ENCODE results near the gene GALNT11.
"Not testable (repeated sequence)": the region's sequence is repeated elsewhere in the genome, so short reads cannot be mapped to it uniquely, and the experiment has no call there.

GALNT11 gene

DNA sequence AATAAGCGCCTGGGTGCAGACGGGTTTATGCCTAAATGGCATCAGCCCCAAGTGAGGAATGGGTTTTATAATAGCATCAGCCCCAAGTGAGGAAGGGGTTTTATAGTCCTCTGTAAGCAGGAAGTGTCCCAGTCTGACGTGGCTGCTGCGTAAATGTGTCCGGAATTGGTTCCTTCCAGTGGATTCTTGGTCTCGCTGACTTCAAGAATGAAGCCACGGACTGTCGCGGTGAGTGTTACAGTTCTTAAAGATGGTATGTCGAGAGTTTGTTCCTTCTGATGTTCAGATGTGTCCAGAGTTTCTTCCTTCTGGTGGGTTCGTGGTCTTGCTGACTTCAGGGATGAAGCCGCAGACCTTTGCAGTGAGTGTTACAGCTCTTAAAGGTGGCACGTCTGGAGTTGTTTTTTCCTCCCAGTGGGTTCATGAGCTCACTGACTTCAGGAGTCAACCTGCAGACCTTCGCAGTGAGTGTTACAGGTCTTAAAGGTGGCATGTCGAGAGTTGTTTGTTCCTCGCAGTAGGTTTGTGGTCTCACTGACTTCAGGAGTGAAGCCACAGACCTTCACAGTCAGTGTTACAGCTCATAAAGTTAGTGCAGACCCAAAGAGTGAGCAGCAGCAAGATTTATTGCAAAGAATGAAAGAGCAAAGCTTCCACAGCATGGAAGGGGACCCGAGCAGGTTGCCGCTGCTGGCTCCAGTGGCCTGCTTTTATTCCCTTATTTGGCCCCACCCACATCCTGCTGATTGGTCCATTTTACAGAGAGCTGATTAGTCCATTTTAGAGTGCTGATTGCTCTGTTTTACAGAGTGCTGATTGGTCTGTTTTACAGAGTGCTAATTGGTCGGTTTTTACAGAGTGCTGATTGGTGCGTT is 2.3 kb downstream of the GALNT11 start:
- in situ Hi-C loops (cut with HindIII; ENCODE audit: low sequenced_read_pairs), result not testable (repeated sequence)

DNA sequence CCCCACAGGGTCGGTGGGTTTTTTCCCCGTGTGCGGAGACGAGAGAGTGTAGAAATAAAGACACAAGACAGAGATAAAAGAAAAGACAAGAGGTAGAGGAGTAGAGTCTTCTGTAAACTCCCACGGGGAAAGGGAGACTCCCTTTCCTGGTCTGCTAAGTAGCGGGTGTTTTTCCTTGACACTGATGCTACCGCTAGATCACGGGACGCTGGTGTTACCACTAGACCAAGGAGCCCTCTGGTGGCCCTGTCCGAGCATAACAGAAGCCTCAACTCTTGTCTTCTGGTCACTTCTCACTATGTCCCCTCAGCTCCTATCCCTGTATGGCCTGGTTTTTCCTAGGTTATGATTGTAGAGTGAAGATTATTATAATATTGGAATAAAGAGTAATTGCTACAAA is 4.6 kb downstream of the GALNT11 start:
- in situ Hi-C loops (cut with HindIII; ENCODE audit: low sequenced_read_pairs), result not testable (repeated sequence)

DNA sequence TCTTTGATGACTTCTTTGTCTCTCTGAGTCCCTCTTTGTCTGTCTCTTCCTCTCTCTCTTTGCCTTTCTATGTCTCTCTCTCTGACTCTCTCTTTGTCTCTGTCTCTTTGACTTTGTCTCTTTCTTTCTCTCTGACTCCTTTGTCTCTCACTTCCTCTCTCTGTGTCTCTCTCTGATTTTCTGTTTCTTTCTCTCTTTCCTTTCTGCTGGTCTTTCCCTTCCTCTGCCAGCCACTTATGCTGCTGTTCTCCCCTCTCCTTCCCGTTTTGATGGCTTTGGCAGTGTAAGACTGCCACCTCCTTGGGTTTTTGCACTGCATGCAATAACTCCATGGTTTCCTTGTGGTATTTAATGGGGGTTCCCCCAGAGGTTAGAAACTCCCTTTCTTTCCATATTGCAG is 5.2 kb downstream of the GALNT11 start:
- in situ Hi-C loops (cut with HindIII; ENCODE audit: low sequenced_read_pairs), result not testable (repeated sequence)

- in situ Hi-C loops (cut with HindIII; ENCODE audit: low sequenced_read_pairs), result no loop called here
Observed at GRCh38 chr7:152035817-152036216, 10.3 kb downstream of the GALNT11 start.

DNA sequence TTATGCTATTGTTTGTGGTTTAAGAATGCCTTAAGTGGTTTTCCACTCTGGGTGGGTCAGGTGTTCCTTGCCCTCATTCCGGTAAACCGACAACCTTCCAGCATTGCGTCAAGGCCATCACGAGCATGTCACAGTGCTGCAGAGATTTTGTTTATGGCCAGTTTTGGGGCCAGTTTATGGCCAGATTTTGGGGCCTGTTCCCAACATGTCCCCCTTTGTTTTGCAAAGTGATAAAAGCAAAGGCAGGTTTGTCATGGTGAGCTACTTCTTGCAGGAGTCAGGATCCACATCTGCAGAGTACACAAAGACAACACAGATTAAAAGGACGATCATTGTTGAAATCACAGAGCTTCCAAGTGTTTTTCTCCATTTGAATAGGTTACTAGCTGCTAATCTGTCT is 12.9 kb downstream of the GALNT11 start:
- in situ Hi-C loops (cut with HindIII; ENCODE audit: low sequenced_read_pairs), result not testable (repeated sequence)

GRCh38 chr7:152043086-152043485 is 17.6 kb downstream of the GALNT11 start:
- in situ Hi-C loops (cut with HindIII; ENCODE audit: low sequenced_read_pairs), result not testable (repeated sequence)

DNA sequence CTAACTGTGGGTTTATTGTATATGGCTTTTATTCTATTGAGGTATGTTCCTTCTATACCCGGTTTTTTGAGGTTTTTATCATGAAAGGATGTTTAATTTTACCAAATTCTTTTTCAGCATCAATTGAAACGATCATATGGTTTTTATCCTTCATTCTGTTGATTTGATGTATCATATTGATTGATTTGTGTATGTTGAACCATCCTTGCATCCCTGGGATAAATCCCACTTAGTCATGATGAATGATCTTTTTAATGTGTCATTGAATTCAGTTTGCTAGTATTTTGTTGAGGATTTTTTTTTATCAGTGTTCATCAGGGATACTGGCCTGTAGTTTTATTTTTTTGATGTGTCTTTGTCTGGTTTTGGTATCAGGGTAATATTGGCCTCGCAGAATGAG is 19.4 kb downstream of the GALNT11 start:
- in situ Hi-C loops (cut with HindIII; ENCODE audit: low sequenced_read_pairs), result not testable (repeated sequence)

DNA sequence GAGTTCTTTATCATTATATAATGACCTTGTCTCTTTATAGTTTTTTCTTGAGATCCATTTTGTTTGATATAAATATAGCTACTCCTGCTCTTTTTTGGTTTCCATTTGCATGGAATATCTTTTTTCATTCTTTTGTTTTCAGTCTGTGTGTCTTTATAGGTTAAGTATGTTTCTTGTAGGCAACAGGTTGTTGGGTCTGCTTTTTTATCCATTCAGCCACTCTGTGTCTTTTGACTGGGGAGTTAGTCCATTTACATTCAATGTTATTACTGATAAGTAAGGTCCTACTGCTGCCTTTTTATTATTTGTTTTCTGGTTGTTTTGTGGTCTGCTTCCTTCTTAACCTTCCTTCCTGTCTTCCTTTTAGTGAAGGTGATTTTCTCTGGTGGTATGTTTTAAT is 21.1 kb downstream of the GALNT11 start:
- in situ Hi-C loops (cut with HindIII; ENCODE audit: low sequenced_read_pairs), result no loop called here

DNA sequence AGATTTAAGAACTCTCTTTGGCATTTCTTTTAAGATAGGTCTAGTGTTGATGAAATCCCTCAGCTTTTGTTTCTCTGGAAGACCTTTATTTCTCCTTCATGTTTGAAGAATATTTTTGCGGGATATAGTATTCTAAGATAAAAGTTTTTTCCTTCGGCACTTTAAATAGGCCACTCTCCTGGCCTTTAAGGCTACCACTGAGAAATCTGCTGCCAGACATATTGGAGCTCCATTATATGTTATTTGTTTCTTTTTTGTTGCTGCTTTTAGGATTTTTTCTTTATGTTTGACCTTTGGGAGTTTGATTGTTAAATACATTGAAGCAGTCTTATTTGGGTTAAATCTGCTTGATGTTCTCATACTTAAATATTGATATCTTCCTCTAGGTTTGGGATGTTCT is 22.6 kb downstream of the GALNT11 start:
- in situ Hi-C loops (cut with HindIII; ENCODE audit: low sequenced_read_pairs), result no loop called here

- in situ Hi-C loops (cut with HindIII; ENCODE audit: low sequenced_read_pairs), result no loop called here
Observed at GRCh38 chr7:152050547-152050971, 25.1 kb downstream of the GALNT11 start.

DNA sequence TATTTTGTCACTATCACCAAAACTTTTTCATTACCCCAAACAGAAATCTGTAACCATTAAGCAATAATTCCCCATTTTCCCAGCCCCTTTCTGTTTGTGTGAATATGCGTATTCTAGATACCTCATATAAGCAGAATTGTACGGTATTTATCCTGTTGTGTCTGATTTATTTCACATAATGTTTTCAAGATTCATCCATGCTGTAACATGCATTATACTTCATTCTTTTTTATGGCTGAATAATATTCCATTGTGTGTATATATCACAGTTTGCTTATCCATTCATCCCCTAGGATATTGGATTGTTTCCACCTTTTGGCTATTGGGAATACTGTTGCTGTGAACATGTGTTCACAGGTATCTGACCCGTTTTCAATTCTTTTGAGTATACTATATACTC is 26.5 kb downstream of the GALNT11 start:
- in situ Hi-C loops (cut with HindIII; ENCODE audit: low sequenced_read_pairs), result no loop called here

DNA sequence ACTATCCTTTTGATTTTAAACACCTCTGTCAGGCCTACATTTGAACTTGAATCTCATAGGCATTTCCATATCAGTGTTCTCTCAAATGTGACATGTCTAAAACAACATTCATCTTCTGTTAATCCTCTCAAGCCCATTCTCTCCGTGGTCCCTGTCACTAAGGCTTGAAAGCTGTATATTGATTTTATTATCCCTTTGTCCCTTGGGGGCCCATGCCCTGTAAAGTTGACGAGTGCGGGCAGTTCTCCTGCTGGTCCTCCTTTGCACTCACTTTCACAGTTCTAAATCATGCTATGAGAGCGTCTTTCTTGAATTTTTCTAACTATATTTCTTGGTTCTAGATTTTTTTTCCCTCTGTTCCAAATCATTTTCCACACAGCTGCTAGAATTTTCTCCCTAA is 27.3 kb downstream of the GALNT11 start:
- in situ Hi-C loops (cut with HindIII; ENCODE audit: low sequenced_read_pairs), result no loop called here

- in situ Hi-C loops (cut with HindIII; ENCODE audit: low sequenced_read_pairs), result no loop called here
Observed at GRCh38 chr7:152054367-152055230, 29.1 kb downstream of the GALNT11 start.

DNA sequence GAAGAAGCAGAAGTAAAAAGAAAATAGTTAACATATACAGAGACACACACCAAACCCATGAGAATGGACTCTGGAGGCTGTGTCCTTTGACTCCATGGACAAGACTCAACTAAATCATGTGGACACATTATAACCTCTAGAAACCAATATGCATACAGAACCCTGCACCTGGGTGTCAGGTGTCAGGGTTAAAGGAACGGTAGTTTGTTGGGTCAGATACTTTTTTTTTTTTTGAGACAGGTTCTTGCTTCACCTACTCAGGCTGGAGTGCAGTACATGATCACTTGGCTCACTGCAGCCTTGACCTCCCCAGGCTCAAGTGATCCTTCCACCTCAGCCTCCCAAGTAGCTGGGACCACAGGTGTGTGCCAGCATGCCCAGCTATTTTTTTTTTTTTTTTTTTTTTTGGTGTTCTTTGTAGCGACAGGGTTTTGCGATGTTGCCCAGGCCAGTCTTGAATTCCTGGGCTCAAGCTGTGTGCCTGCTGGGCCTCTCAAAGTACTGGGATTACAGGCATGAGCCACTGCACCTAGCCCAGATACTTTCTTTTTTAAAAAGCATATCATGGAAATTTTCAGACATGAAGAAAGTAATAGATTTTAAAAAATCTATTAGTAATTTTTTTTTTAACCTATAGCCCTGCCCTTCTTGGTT is 31.3 kb downstream of the GALNT11 start:
- in situ Hi-C loops (cut with HindIII; ENCODE audit: low sequenced_read_pairs), result no loop called here

- in situ Hi-C loops (cut with HindIII; ENCODE audit: low sequenced_read_pairs), result no loop called here
Observed at GRCh38 chr7:152059311-152059710, 33.8 kb downstream of the GALNT11 start.

- in situ Hi-C loops (cut with HindIII; ENCODE audit: low sequenced_read_pairs), result not testable (repeated sequence)
Observed at GRCh38 chr7:152061086-152061485, 35.6 kb downstream of the GALNT11 start.

DNA sequence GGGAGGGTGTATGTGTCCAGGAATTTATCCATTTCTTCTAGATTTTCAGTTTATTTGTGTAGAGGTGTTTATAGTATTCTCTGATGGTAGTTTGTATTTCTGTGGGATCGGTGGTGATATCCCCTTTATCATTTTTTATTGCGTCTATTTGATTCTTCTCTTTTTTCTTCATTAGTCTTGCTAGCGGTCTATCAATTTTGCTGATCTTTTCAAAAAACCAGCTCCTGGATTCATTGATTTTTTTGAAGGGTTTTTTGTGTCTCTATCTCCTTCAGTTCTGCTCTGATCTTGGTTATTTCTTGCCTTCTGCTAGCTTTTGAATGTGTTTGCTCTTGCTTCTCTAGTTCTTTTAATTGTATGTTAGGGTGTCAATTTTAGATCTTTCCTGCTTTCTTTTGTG is 37.7 kb downstream of the GALNT11 start:
- in situ Hi-C loops (cut with HindIII; ENCODE audit: low sequenced_read_pairs), result not testable (repeated sequence)

DNA sequence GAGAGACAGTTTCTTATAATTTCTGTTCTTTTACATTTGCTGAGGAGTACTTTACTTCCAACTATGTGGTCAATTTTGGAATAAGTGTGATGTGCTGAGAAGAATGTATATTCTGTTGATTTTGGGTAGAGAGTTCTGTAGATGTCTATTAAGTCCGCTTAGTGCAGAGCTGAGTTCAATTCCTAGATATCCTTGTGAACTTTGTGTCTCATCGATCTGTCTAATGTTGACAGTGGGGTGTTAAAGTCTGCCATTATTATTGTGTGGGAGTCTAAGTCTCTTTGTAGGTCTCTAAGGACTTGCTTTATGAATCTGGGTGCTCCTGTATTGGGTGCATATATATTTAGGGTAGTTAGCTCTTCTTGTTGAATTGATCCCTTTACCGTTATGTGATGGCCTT is 38.3 kb downstream of the GALNT11 start:
- in situ Hi-C loops (cut with HindIII; ENCODE audit: low sequenced_read_pairs), result not testable (repeated sequence)

DNA sequence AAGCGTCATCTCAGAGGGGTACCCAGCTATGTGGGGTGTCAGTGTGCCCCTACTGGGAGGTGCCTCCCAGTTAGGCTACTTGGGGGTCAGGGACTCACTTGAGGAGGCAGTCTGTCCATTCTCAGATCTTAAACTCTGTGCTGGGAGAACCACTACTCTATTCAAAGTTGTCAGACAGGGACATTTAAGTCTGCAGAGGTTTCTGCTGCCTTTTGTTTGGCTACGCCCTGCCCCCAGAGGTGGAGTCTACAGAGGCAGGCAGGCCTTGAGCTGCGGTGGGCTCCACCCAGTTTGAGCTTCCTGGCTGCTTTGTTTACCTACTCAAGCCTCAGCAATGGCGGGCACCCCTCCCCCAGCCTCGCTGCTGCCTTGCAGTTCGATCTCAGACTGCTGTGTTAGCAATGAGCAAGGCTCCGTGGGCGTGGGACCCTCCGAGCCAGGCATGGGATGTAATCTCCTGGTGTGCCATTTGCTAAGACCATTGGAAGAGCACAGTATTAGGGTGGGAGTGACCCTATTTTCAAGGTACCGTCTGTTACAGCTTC is 40.4 kb downstream of the GALNT11 start:
- in situ Hi-C loops (cut with HindIII; ENCODE audit: low sequenced_read_pairs), result not testable (repeated sequence)

DNA sequence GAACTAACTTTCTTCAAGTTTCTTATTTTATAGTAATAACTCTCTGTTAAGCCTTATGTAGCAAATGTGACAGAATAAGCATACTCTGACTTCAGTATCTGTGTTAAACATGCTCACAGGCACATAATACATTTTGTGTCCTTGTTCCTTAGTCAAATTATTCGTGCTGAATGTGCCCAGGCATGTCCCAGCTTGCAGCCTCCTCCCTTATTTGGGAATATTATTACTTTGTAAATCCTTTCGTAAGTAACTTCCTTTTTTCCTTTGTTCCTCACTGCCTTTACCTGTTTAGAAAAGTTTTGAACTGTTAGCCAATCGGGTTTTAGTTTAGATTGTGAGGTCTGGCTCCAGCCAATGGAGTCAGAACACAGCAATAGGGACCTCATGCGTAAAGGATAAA is 46.9 kb downstream of the GALNT11 start:
- in situ Hi-C loops (cut with HindIII; ENCODE audit: low sequenced_read_pairs), result no loop called here

- in situ Hi-C loops (cut with HindIII; ENCODE audit: low sequenced_read_pairs), result no loop called here
Observed at GRCh38 chr7:152073352-152073751, 47.9 kb downstream of the GALNT11 start.

All from DLD1 (cell line).